ENCODE data around the gene PTPN20. TPM values are rescaled to one million over a fixed set of nuclear protein-coding genes. Genes with fewer than 3 reads are reported as not detected.

The PTPN20 gene
- total RNA-seq, 1 donor: 8.0 TPM

- H3K4me3 ChIP-seq (ENCODE audit: insufficient read depth, low read length): no peak overlapping the region
- no peak overlapping the region for H3K27ac ChIP-seq (ENCODE audit: low read depth, low read length)
- H3K9me3 ChIP-seq (ENCODE audit: low read depth, low read length): no peaks in the 10 kb centered on the region
- no peak for DNase-seq (ENCODE audit: insufficient read length, low spot score, missing footprints)
- H3K4me1 ChIP-seq (ENCODE audit: insufficient read depth, low read length): no peaks in the 10 kb centered on the region
- H3K79me2 ChIP-seq (ENCODE audit: insufficient read depth, low read length): no peaks in the 10 kb centered on the region
- no peaks in the 10 kb centered on the region for H4K20me1 ChIP-seq (ENCODE audit: insufficient read depth, low read length)
- no peak for TF ChIP-seq CTCF (IDR thresholded peaks at IDR 0.05; ENCODE audit: extremely low read depth, low read depth, low read length)
- no peaks in the 10 kb centered on the region for H3K36me3 ChIP-seq (ENCODE audit: insufficient read depth, low read length)
- H2AFZ ChIP-seq (ENCODE audit: low read length): no peak overlapping the region
- H3K27me3 ChIP-seq (ENCODE audit: insufficient read depth, low read length): no peaks in the 10 kb centered on the region
- no peak overlapping the region for H3K4me2 ChIP-seq (ENCODE audit: insufficient read depth, low read length)
Observed at GRCh38 chr10:46998192-46998591, 87.0 kb downstream of the PTPN20 start.

GRCh38 chr10:46998595-46998994 is 87.4 kb downstream of the PTPN20 start:
- H3K4me1 ChIP-seq (ENCODE audit: insufficient read depth, low read length): no peaks in the 10 kb centered on the region
- H3K4me2 ChIP-seq (ENCODE audit: insufficient read depth, low read length): no peak overlapping the region
- TF ChIP-seq CTCF (IDR thresholded peaks at IDR 0.05; ENCODE audit: extremely low read depth, low read depth, low read length): no peak

GRCh38 chr10:46999217-46999616 is 88.0 kb downstream of the PTPN20 start:
- H3K4me2 ChIP-seq (ENCODE audit: insufficient read depth, low read length): no peak overlapping the region

More at GRCh38 chr10:46998595-46998994, 87.4 kb downstream of the PTPN20 start:
- H3K4me3 ChIP-seq (ENCODE audit: insufficient read depth, low read length): no peak overlapping the region
- no peak for DNase-seq (ENCODE audit: insufficient read length, low spot score, missing footprints)
- H4K20me1 ChIP-seq (ENCODE audit: insufficient read depth, low read length): no peaks in the 10 kb centered on the region
- H2AFZ ChIP-seq (ENCODE audit: low read length): no peak overlapping the region
- no peaks in the 10 kb centered on the region for H3K36me3 ChIP-seq (ENCODE audit: insufficient read depth, low read length)
- H3K27me3 ChIP-seq (ENCODE audit: insufficient read depth, low read length): no peaks in the 10 kb centered on the region
- H3K79me2 ChIP-seq (ENCODE audit: insufficient read depth, low read length): no peaks in the 10 kb centered on the region
- H3K27ac ChIP-seq (ENCODE audit: low read depth, low read length): no peak overlapping the region
- no peaks in the 10 kb centered on the region for H3K9me3 ChIP-seq (ENCODE audit: low read depth, low read length)

GRCh38 chr10:47008769-47009168 is 97.5 kb downstream of the PTPN20 start:
- Histone ChIP-seq H4K20me1 (ENCODE audit: insufficient read depth, low read length) (no peaks in the 10 kb centered on the region), H3K79me2 (ENCODE audit: insufficient read depth, low read length) (no peaks in the 10 kb centered on the region), H3K4me3 (ENCODE audit: insufficient read depth, low read length) (no peak overlapping the region), H3K27me3 (ENCODE audit: insufficient read depth, low read length) (peaks cover 11% of the 10 kb centered on the region), H3K36me3 (ENCODE audit: insufficient read depth, low read length) (no peaks in the 10 kb centered on the region), H2AFZ (ENCODE audit: low read length) (no peak overlapping the region), H3K9me3 (ENCODE audit: low read depth, low read length) (no peaks in the 10 kb centered on the region), H3K27ac (ENCODE audit: low read depth, low read length) (no peak overlapping the region), H3K4me2 (ENCODE audit: insufficient read depth, low read length) (no peak overlapping the region), H3K4me1 (ENCODE audit: insufficient read depth, low read length) (no peaks in the 10 kb centered on the region)
- TF ChIP-seq CTCF (IDR thresholded peaks at IDR 0.05; ENCODE audit: extremely low read depth, low read depth, low read length): no peak
- no peak for DNase-seq (ENCODE audit: insufficient read length, low spot score, missing footprints)

More at GRCh38 chr10:46999217-46999616, 88.0 kb downstream of the PTPN20 start:
- Histone ChIP-seq H3K4me1 (ENCODE audit: insufficient read depth, low read length) (no peaks in the 10 kb centered on the region), H3K9me3 (ENCODE audit: low read depth, low read length) (no peaks in the 10 kb centered on the region), H4K20me1 (ENCODE audit: insufficient read depth, low read length) (no peaks in the 10 kb centered on the region), H2AFZ (ENCODE audit: low read length) (no peak overlapping the region), H3K27me3 (ENCODE audit: insufficient read depth, low read length) (no peaks in the 10 kb centered on the region), H3K4me3 (ENCODE audit: insufficient read depth, low read length) (no peak overlapping the region), H3K36me3 (ENCODE audit: insufficient read depth, low read length) (no peaks in the 10 kb centered on the region), H3K27ac (ENCODE audit: low read depth, low read length) (no peak overlapping the region), H3K79me2 (ENCODE audit: insufficient read depth, low read length) (no peaks in the 10 kb centered on the region)
- no peak for TF ChIP-seq CTCF (IDR thresholded peaks at IDR 0.05; ENCODE audit: extremely low read depth, low read depth, low read length)
- DNase-seq (ENCODE audit: insufficient read length, low spot score, missing footprints): peak; percentile 41
